ENCODE measurements around the gene FTH1. TPM values are rescaled to one million over a fixed set of nuclear protein-coding genes. Genes with fewer than 3 reads are reported as not detected.
A peak's percentile ranks its signal among the peaks of the same experiment; 100 is the strongest.

Gene FTH1
- total RNA-seq, 1 donor from 2014 or later, result 1,669 TPM

DNA sequence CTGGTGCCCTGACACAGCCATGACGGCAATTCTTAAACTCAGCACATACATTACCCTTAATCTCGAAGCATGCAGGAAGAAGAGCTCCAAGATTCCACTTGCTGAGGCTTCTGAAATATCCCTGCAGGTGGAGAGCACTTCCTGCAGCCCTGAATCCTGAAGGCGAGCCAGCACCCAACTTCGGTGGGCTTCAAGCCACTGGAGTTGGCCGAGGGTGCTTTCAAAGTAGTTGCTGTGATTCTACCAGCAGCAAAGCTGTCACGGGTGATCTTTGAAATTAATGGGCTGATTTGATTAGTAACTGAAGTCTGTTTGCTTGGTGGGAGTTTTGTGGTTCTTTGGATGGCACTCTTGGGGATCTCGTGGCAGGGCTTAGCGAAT is 9.0 kb upstream of the FTH1 start:
- DNase-seq (ENCODE audit: low spot score, unreplicated experiment), result no peak
- Mint-ChIP-seq H3K27ac (peak overlapping the region; percentile 61), H3K9me3 (ENCODE audit: low read depth) (no peaks in the 10 kb centered on the region), H3K4me1 (ENCODE audit: low read depth) (peaks cover 48% of the 10 kb centered on the region), H3K36me3 (ENCODE audit: insufficient read depth) (no peaks in the 10 kb centered on the region), H3K27me3 (no peaks in the 10 kb centered on the region), H3K4me3 (ENCODE audit: low read depth) (no peak overlapping the region)
- no peak for TF ChIP-seq CTCF (IDR thresholded peaks at IDR 0.05; ENCODE audit: unreplicated experiment)

DNA sequence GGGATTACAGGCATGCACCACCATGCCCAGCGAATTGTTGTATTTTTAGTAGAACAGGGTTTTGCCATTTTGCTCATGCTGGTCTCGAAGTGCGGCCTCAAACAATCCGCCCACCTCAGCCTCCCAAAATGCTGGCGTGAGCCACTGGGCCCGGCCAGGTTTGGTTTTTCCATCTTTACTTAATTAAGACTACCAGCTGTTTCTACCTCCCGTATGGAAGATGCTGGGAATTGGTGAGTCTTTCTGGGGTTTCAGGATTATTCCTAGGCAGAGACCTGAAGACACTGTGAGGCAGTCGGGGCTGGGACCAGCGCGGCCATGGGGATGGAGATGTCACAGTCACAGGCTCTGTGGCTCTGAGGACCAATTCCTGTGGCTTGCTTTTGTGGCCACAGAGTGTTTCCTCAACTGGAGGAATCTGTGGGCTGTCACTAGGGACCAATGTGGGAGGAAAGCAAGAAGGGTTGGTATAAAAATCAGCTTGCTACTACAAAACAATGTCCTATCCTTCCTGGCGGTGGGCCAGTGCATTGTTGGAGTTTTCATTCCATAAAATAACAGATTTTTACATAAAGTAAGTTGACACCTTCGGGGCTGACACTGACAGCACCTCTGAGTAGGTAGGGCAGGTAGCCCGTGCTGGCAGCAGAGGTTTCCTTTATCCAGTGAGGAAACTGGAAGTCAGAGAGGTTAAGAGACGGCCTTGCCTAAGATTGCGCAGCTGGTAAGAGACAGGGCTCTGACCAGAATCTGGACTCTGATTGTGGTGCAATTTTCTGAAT is 8.4 kb upstream of the FTH1 start:
- H3K27me3 Mint-ChIP-seq, result no peaks in the 10 kb centered on the region
- no peak overlapping the region for H3K4me3 Mint-ChIP-seq (ENCODE audit: low read depth)
- peaks cover 49% of the 10 kb centered on the region for H3K4me1 Mint-ChIP-seq (ENCODE audit: low read depth)
- DNase-seq (ENCODE audit: low spot score, unreplicated experiment), result no peak
- H3K36me3 Mint-ChIP-seq (ENCODE audit: insufficient read depth), result no peaks in the 10 kb centered on the region
- H3K9me3 Mint-ChIP-seq (ENCODE audit: low read depth), result no peaks in the 10 kb centered on the region
- no peak for TF ChIP-seq CTCF (IDR thresholded peaks at IDR 0.05; ENCODE audit: unreplicated experiment)
- no peak overlapping the region for H3K27ac Mint-ChIP-seq

DNA sequence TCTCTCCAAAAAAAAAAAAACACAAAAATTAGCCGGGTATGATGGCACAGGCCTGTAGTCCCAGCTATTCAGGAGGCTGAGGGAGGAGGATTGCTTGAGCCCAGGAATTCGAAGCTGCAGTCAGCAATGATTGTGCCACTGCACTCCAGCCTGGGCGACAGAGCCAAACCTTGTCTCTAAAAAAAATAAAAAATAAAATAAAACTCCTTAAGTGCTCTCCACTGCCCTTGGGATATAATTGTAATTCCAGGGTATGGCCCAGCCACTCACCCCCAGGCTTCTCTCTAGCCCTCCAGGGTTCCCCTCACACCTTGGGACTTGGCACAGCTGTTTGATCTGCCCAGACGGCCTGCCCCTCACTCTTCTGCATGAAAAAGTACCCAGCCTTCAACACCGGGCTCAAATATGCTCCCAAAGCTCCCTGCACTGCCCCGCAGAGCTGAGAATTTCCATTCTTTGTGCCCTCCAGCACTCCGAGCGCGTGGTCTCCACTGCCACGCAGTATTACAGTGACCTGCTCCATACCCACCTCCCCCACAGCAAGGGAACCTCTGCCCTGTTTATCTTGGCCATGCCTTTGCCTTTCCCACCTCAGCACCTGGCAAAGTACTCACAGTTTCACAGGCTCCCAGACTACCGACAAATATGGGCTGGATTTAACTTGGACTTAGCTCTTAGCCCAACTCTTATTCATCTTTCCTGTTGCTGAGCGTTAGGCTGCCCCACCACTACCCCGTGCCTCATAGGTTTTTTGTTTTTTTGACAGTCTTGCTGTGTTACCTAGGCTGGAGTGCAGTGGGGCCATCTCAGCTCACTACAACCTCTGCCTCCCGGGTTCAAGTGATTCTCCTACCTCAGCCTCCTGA is 7.6 kb upstream of the FTH1 start:
- Mint-ChIP-seq H3K4me1 (ENCODE audit: low read depth) (peaks cover 49% of the 10 kb centered on the region), H3K27me3 (no peaks in the 10 kb centered on the region), H3K9me3 (ENCODE audit: low read depth) (no peaks in the 10 kb centered on the region), H3K4me3 (ENCODE audit: low read depth) (peak overlapping the region; percentile 22), H3K27ac (peak overlapping the region; percentile 96), H3K36me3 (ENCODE audit: insufficient read depth) (no peaks in the 10 kb centered on the region)
- no peak for DNase-seq (ENCODE audit: low spot score, unreplicated experiment)
- no peak for TF ChIP-seq CTCF (IDR thresholded peaks at IDR 0.05; ENCODE audit: unreplicated experiment)

DNA sequence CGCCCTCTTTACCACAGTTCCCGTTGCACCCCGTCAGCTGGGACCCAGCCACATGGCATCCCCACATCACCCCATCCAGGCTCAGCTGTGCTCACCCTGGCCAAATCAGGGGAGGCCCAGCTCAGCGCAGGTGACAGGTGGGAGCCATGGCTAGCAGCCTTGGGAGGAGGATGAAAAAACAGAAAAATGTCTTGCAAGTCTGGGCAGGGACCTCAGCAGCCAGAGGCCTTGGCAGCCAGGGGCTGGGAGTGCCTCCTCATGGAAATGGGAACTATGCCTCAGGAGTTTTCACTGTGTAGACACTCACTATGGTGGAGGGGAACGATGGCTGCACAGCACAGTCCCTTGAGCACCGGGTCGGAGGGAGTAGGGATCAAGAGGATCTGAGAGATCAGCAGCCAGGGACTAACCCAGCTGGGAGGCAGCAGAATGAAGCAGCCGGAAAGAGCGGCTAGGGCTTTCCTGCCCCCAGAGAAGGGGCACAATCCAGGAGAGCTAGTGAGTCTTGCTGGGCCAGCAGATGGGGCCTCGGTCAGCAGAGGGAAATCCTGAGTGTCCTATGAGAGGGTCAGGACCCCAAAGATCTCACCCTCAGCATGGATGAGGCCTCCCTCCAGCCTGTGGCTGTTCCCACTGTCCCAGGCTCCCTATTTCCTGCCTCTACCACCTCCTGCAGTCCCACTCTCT is 6.2 kb upstream of the FTH1 start:
- Mint-ChIP-seq H3K27me3 (no peaks in the 10 kb centered on the region), H3K9me3 (ENCODE audit: low read depth) (no peaks in the 10 kb centered on the region), H3K27ac (peak overlapping the region; percentile 96), H3K4me1 (ENCODE audit: low read depth) (peaks cover 57% of the 10 kb centered on the region), H3K4me3 (ENCODE audit: low read depth) (peak overlapping the region; percentile 22), H3K36me3 (ENCODE audit: insufficient read depth) (no peaks in the 10 kb centered on the region)
- DNase-seq (ENCODE audit: low spot score, unreplicated experiment), result no peak
- TF ChIP-seq CTCF (IDR thresholded peaks at IDR 0.05; ENCODE audit: unreplicated experiment), result no peak
